BLaER1 (cell line): ENCODE data around the gene TENM4.
A peak's percentile ranks its signal among the peaks of the same experiment; 100 is the strongest.

Experiments
- H3K27ac ChIP-seq: shearing (Covaris generic); formaldehyde crosslinking; 2 replicates; pipeline ENCODE4 v1.8.1; 2022
- H3K27me3 ChIP-seq: shearing (Covaris generic); formaldehyde crosslinking; 2 replicates; pipeline ENCODE4 v1.8.1; 2022
- H3K36me3 ChIP-seq: shearing (Covaris generic); formaldehyde crosslinking; 2 replicates; pipeline ENCODE4 v1.8.1; 2022
- H3K4me1 ChIP-seq: shearing (Covaris generic); formaldehyde crosslinking; 2 replicates; pipeline ENCODE4 v1.8.1; 2022
- H3K4me2 ChIP-seq: shearing (Covaris generic); formaldehyde crosslinking; 2 replicates; pipeline ENCODE4 v1.8.1; 2022
- H3K4me3 ChIP-seq: shearing (Covaris generic); formaldehyde crosslinking; 2 replicates; pipeline ENCODE4 v1.8.1; 2022
- H3K9ac ChIP-seq: shearing (Covaris generic); formaldehyde crosslinking; 2 replicates; pipeline ENCODE4 v1.8.1; 2022
- H3K9me3 ChIP-seq: shearing (Covaris generic); formaldehyde crosslinking; 2 replicates; pipeline ENCODE4 v1.8.1; 2022
- H4K20me1 ChIP-seq: shearing (Covaris generic); formaldehyde crosslinking; 2 replicates; pipeline ENCODE4 v1.8.1; 2022
- Cebpa-rat ChIP-seq: shearing (Covaris generic); IDR thresholded peaks from 2 replicates; pipeline ENCODE4 v1.8.1; 2022

TENM4 gene

GRCh38 chr11:79414041-79414440, 26.8 kb downstream of the TENM4 start:
- Histone ChIP-seq H3K9me3 (peaks cover 14% of the 10 kb centered on the region), H3K4me3 (no peak overlapping the region), H3K27me3 (no peaks in the 10 kb centered on the region), H3K4me1 (peaks cover 31% of the 10 kb centered on the region), H3K4me2 (no peak overlapping the region), H3K27ac (no peak overlapping the region), H4K20me1 (peaks cover 85% of the 10 kb centered on the region), H3K9ac (no peak overlapping the region), H3K36me3 (peaks cover 20% of the 10 kb centered on the region)
- TF ChIP-seq Cebpa-rat = no peak

- peaks cover 14% of the 10 kb centered on the region for H3K9me3 ChIP-seq
- H3K27ac ChIP-seq = no peak overlapping the region
- no peak overlapping the region for H3K4me3 ChIP-seq
- peaks cover 19% of the 10 kb centered on the region for H3K36me3 ChIP-seq
- H3K27me3 ChIP-seq = no peaks in the 10 kb centered on the region
- H3K4me1 ChIP-seq = peaks cover 31% of the 10 kb centered on the region
- peaks cover 84% of the 10 kb centered on the region for H4K20me1 ChIP-seq
- no peak for TF ChIP-seq Cebpa-rat
- no peak overlapping the region for H3K9ac ChIP-seq
- peak overlapping the region; percentile 7; the same call in 1 of the 2 replicates for H3K4me2 ChIP-seq
These were observed 27.6 kb downstream of the TENM4 start for GRCh38 chr11:79413268-79413667.

GRCh38 chr11:79412761-79413160, 28.1 kb downstream of the TENM4 start:
- H4K20me1 ChIP-seq = peaks cover 84% of the 10 kb centered on the region
- H3K9ac ChIP-seq = no peak overlapping the region
- H3K36me3 ChIP-seq = peaks cover 19% of the 10 kb centered on the region
- no peaks in the 10 kb centered on the region for H3K27me3 ChIP-seq
- TF ChIP-seq Cebpa-rat = no peak
- H3K27ac ChIP-seq = no peak overlapping the region
- H3K4me2 ChIP-seq = no peak overlapping the region
- H3K4me1 ChIP-seq = peaks cover 31% of the 10 kb centered on the region
- no peak overlapping the region for H3K4me3 ChIP-seq
- H3K9me3 ChIP-seq = peaks cover 14% of the 10 kb centered on the region

- Histone ChIP-seq H4K20me1 (peaks cover 94% of the 10 kb centered on the region), H3K9ac (no peak overlapping the region), H3K27ac (no peak overlapping the region), H3K4me1 (peaks cover 42% of the 10 kb centered on the region), H3K36me3 (no peaks in the 10 kb centered on the region), H3K27me3 (no peaks in the 10 kb centered on the region), H3K9me3 (no peaks in the 10 kb centered on the region), H3K4me2 (no peak overlapping the region), H3K4me3 (no peak overlapping the region)
- no peak for TF ChIP-seq Cebpa-rat
These were observed 31.5 kb downstream of the TENM4 start for GRCh38 chr11:79409330-79409729.

- Histone ChIP-seq H3K9me3 (no peaks in the 10 kb centered on the region), H3K4me1 (peaks cover 14% of the 10 kb centered on the region), H3K27me3 (no peaks in the 10 kb centered on the region), H3K4me2 (0 out of 2 replicates have a peak overlapping the region, but pooled peaks have one; percentile 5), H3K27ac (no peak overlapping the region), H4K20me1 (peaks cover 88% of the 10 kb centered on the region), H3K4me3 (no peak overlapping the region), H3K36me3 (peaks cover 5% of the 10 kb centered on the region; the same call in 1 of the 2 replicates), H3K9ac (no peak overlapping the region)
- TF ChIP-seq Cebpa-rat = no peak
These were observed 34.5 kb downstream of the TENM4 start for GRCh38 chr11:79406376-79406775.

- TF ChIP-seq Cebpa-rat = no peak
- Histone ChIP-seq H3K27ac (no peak overlapping the region), H3K4me2 (no peak overlapping the region), H3K27me3 (no peaks in the 10 kb centered on the region), H4K20me1 (peaks cover 72% of the 10 kb centered on the region; the same call in 1 of the 2 replicates), H3K9ac (no peak overlapping the region), H3K9me3 (no peaks in the 10 kb centered on the region), H3K4me1 (peaks cover 12% of the 10 kb centered on the region), H3K36me3 (peaks cover 5% of the 10 kb centered on the region; the same call in 1 of the 2 replicates), H3K4me3 (no peak overlapping the region)
These were observed 36.0 kb downstream of the TENM4 start for GRCh38 chr11:79404806-79405205.

GRCh38 chr11:79404325-79404724, 36.5 kb downstream of the TENM4 start:
- Histone ChIP-seq H3K27ac (no peak overlapping the region), H3K9ac (no peak overlapping the region), H3K4me2 (no peak overlapping the region), H3K9me3 (no peaks in the 10 kb centered on the region), H3K27me3 (no peaks in the 10 kb centered on the region), H3K4me3 (no peak overlapping the region), H3K4me1 (peaks cover 12% of the 10 kb centered on the region), H3K36me3 (peaks cover 5% of the 10 kb centered on the region; the same call in 1 of the 2 replicates), H4K20me1 (peaks cover 67% of the 10 kb centered on the region; the same call in 1 of the 2 replicates)
- 0 out of 2 replicates have a peak, but pooled peaks have one; percentile 20 for TF ChIP-seq Cebpa-rat

GRCh38 chr11:79403839-79404238, 37.0 kb downstream of the TENM4 start:
- Histone ChIP-seq H3K36me3 (peaks cover 5% of the 10 kb centered on the region; the same call in 1 of the 2 replicates), H3K9me3 (no peaks in the 10 kb centered on the region), H3K27me3 (no peaks in the 10 kb centered on the region), H3K27ac (no peak overlapping the region), H3K4me1 (peaks cover 12% of the 10 kb centered on the region), H3K4me2 (no peak overlapping the region), H4K20me1 (peaks cover 63% of the 10 kb centered on the region; the same call in 1 of the 2 replicates), H3K9ac (no peak overlapping the region), H3K4me3 (no peak overlapping the region)
- no peak for TF ChIP-seq Cebpa-rat

- peaks cover 5% of the 10 kb centered on the region; the same call in 1 of the 2 replicates for H3K36me3 ChIP-seq
- H3K9ac ChIP-seq = no peak overlapping the region
- no peak overlapping the region for H3K27ac ChIP-seq
- no peaks in the 10 kb centered on the region for H3K9me3 ChIP-seq
- peaks cover 54% of the 10 kb centered on the region; the same call in 1 of the 2 replicates for H4K20me1 ChIP-seq
- peaks cover 12% of the 10 kb centered on the region for H3K4me1 ChIP-seq
- H3K4me2 ChIP-seq = no peak overlapping the region
- no peak overlapping the region for H3K4me3 ChIP-seq
- TF ChIP-seq Cebpa-rat = no peak
- H3K27me3 ChIP-seq = no peaks in the 10 kb centered on the region
These were observed 37.9 kb downstream of the TENM4 start for GRCh38 chr11:79402912-79403311.

GRCh38 chr11:79400717-79401330, 40.0 kb downstream of the TENM4 start:
- no peak overlapping the region for H3K4me3 ChIP-seq
- H3K27ac ChIP-seq = no peak overlapping the region
- no peak overlapping the region for H3K4me2 ChIP-seq
- no peaks in the 10 kb centered on the region for H3K27me3 ChIP-seq
- H3K36me3 ChIP-seq = peaks cover 5% of the 10 kb centered on the region; the same call in 1 of the 2 replicates
- peaks cover 6% of the 10 kb centered on the region; the same call in 1 of the 2 replicates for H3K4me1 ChIP-seq
- H3K9me3 ChIP-seq = no peaks in the 10 kb centered on the region
- H4K20me1 ChIP-seq = peaks cover 47% of the 10 kb centered on the region; the same call in 1 of the 2 replicates
- H3K9ac ChIP-seq = no peak overlapping the region
- no peak for TF ChIP-seq Cebpa-rat
